ENCODE measurements around the gene MCTP1. TPM values are rescaled to one million over a fixed set of nuclear protein-coding genes. Genes with fewer than 3 reads are reported as not detected.

The MCTP1 gene
- total RNA-seq, 1 experiment from 2014 or later = 2.5 TPM

DNA sequence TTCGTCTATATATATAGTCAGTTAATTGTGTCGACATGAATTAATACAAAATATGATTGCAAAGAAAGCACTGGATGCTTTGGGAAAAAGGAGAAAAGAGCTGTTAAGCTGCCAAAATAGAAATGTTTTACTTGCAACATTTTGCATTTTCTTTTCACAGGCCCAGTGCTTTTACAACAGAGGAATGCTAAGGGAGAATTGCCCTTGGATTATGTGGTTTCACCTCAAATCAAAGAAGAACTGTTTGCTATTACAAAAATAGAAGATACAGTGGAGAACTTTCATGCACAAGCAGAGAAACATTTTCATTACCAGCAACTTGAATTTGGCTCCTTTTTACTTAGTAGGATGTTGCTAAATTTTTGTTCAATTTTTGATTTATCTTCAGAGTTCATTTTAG lies 590.2 kb downstream of the MCTP1 start:
- Mint-ChIP-seq H3K4me1 (peaks cover 8 to 11% of the 10 kb centered on the region in 2 experiments), H3K36me3 (ENCODE audit: insufficient read depth in 1 of 3, low read depth in 3 of 3) (peaks cover 1 to 5% (median 4%) of the 10 kb centered on the region in 3 experiments; a peak in 2 of 7 replicates), H3K4me3 (no peak overlapping the region), H3K27me3 (ENCODE audit: low read depth) (no peaks in the 10 kb centered on the region), H3K9me3 (no peaks in the 10 kb centered on the region), H3K27ac (no peak overlapping the region)
- Histone ChIP-seq H3K18ac (ENCODE audit: insufficient read length, low read depth, low read length) (no peak overlapping the region), H4K5ac (ENCODE audit: insufficient read length, low read depth, low read length) (no peak overlapping the region), H2BK12ac (ENCODE audit: insufficient read length, low read depth, low read length) (no peak overlapping the region), H2AK5ac (ENCODE audit: insufficient read length, low read length) (no peak overlapping the region), H3K23me2 (ENCODE audit: insufficient read length, low read depth, low read length, poor library complexity, severe bottlenecking) (no peaks in the 10 kb centered on the region), H3K27me3 (ENCODE audit: insufficient read depth, low read length) (no peaks in the 10 kb centered on the region), H3K9me3 (ENCODE audit: control insufficient read depth, low read depth, low read length) (no peaks in the 10 kb centered on the region), H3T11ph (ENCODE audit: low read length) (no peak overlapping the region), H4K91ac (ENCODE audit: insufficient read length, low read depth, low read length) (no peak overlapping the region), H3K56ac (ENCODE audit: insufficient read length, low read depth, low read length) (no peak overlapping the region), H3K79me1 (ENCODE audit: insufficient read depth, low read depth, low read length, poor library complexity, severe bottlenecking) (no peaks in the 10 kb centered on the region), H2BK20ac (ENCODE audit: low read depth, low read length, poor library complexity, severe bottlenecking) (no peak overlapping the region), H2BK5ac (ENCODE audit: insufficient read length, low read length) (no peak overlapping the region), H2BK15ac (ENCODE audit: low read depth, low read length) (no peak overlapping the region), H3K79me2 (ENCODE audit: insufficient read depth, low read length) (no peaks in the 10 kb centered on the region), H3K27ac (ENCODE audit: insufficient read length, low read depth, low read length) (no peak overlapping the region), H2BK120ac (ENCODE audit: low read depth, low read length, poor library complexity, severe bottlenecking) (no peak overlapping the region), H3K4ac (ENCODE audit: low read depth, low read length) (no peak overlapping the region), H3K9ac (ENCODE audit: extremely low read depth, insufficient read length, low read length) (no peak overlapping the region), H3K14ac (ENCODE audit: insufficient read depth, low read length) (no peak overlapping the region), H4K8ac (replicated peaks; ENCODE audit: insufficient read length, low read depth, low read length) (no peak overlapping the region), H4K20me1 (ENCODE audit: control insufficient read depth, insufficient read depth, insufficient read length) (no peaks in the 10 kb centered on the region), H3K23ac (ENCODE audit: insufficient read length, low read depth, low read length) (no peak overlapping the region), H3K4me2 (ENCODE audit: insufficient read depth, insufficient read length, low read length) (no peak overlapping the region), H2AFZ (ENCODE audit: low read length) (no peak overlapping the region), H3K4me1 (ENCODE audit: insufficient read depth, low read length) (no peaks in the 10 kb centered on the region)
- no peak for DNase-seq
- WGBS (ENCODE audit: extremely low coverage, insufficient read length, low lambda C conversion rate) = no CpG with 5 or more reads among the region's 2 CpGs
- TF ChIP-seq, protein P1, sequence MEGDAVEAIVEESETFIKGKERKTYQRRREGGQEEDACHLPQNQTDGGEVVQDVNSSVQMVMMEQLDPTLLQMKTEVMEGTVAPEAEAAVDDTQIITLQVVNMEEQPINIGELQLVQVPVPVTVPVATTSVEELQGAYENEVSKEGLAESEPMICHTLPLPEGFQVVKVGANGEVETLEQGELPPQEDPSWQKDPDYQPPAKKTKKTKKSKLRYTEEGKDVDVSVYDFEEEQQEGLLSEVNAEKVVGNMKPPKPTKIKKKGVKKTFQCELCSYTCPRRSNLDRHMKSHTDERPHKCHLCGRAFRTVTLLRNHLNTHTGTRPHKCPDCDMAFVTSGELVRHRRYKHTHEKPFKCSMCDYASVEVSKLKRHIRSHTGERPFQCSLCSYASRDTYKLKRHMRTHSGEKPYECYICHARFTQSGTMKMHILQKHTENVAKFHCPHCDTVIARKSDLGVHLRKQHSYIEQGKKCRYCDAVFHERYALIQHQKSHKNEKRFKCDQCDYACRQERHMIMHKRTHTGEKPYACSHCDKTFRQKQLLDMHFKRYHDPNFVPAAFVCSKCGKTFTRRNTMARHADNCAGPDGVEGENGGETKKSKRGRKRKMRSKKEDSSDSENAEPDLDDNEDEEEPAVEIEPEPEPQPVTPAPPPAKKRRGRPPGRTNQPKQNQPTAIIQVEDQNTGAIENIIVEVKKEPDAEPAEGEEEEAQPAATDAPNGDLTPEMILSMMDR (conservative IDR thresholded peaks at IDR 0.05) = no peak

All from H9 (cell line).